ENCODE measurements around the gene FITM1.

Gene FITM1

DNA sequence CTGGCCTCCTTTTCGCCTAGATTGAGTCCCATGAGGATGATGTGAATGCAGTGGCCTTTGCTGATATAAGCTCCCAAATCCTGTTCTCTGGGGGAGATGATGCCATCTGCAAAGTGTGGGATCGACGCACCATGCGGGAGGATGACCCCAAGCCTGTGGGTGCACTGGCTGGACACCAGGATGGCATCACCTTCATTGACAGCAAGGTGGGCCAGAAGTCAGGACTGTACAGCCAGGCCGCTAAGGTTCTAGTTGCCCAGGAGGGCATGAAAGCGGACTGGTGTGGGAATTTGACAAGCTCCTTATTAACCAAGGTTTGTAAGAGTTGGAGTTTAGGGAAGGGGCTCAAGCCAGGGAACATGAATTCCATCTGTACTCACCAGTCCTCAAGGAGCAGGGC is 10.8 kb upstream of the FITM1 start:
- no peak for DNase-seq

DNA sequence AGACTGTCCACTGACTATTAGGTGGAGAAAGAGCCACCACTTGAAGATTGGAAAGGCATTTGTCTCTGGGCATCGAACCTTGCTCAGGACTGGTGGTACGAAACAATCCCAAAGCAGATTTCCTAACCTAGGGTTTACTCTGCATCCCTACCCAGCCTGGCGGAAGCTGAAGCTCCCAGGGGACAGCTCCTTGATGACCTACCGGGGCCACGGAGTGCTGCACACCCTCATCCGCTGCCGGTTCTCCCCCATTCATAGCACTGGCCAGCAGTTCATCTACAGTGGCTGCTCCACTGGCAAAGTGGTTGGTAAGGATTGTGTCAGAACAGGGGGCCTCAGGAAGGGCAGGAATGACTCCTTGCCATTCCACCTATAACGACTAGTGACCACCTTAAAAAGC is 9.2 kb upstream of the FITM1 start:
- DNase-seq = no peak

DNA sequence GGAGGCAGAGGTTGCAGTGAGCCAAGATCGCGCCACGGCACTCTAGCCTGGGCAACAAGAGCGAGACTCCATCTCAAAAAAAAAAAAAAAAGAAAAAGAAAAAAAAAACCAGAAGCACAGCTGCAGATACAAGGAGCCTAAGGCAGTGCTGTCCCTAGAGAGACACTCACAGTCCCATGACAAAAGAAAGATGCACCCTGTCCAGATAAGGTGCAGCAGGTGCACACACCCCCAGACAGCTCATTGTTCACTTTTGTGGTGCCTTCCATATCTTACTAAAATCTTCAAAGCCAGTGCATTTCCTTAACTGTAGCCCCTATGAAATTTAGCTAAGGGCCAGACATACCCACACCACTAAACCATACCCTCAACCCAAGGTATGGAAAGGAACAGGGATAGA is 8.0 kb upstream of the FITM1 start:
- no peak for DNase-seq

DNA sequence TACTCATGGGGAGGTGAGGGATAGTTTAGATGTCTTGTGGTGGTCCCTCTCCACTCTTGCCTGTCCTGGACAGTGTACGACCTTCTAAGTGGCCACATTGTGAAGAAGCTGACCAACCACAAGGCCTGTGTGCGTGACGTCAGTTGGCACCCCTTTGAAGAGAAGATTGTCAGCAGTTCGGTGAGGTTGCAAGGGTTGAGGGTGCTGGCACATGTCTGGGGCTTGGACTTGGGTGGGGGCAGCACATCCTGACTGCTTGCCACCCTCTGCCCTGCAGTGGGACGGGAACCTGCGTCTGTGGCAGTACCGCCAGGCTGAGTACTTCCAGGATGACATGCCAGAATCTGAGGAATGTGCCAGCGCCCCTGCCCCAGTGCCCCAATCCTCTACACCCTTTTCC is 7.6 kb upstream of the FITM1 start:
- no peak for DNase-seq

DNA sequence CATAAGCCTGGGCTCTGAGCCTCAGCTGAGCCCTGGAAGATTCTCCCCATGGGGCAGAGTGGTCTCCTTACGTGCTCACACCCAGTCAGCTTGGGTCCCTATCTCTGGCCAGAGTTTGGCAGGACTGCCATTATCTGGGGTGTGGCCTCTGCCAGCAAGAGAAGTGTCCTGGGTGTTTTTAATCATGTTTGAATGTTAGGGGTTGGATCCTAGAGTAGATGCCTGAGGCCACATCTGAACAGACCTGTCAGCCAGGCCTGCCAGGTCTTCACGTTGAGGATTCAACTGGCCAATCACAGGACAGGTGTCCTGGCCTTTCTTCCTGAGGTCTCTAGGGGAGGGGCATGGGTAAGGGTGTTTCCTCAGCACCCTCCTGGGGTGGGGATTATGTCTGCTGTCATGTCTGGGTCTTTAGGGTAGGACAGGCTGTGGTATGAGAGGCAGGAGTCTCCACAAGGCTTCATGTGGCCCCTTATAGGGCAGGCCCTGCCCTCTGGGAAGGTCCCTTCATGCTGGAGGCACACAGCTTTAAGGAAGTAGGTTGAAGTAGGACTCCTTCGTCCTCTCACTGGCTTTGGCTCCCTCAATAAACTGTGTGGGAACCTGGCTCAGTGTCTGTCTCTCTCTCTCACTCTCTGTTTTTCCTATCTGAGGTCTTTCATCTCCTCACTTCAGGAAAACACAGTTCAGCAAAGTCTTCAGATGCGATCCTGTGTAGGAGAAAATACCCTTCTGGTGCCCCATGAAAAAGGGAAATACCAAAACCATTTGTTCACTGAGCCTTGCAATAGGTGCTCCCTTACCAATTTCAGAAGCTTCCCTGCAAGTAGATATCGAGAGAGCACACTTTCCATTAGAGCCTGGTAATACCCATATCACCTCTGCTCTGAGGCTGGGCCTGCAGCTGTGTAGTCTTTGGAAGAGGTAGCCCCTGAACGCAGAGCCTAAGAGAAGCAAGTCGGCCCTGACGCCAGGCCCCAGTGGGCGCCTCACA is 6.7 kb upstream of the FITM1 start:
- no peak for DNase-seq

DNA sequence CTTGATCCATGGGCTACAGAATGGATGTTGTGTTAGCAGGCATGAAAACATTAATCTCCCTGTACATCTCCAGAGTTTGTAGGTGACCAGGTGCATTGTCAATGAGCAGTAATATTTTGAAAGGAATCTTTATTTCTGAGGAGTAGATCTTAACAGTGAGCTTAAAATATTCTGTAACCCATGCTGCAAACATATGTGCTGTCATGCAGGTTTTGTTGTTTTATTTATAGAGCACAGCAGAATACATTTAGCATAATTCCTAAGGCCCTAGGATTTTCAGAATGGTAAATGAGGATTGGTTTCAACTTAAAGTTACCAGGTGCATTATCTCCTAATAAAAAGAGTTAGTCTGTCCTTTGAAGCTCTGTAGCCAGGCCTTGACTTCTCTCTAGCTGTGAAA is 3.5 kb upstream of the FITM1 start:
- DNase-seq = no peak

DNA sequence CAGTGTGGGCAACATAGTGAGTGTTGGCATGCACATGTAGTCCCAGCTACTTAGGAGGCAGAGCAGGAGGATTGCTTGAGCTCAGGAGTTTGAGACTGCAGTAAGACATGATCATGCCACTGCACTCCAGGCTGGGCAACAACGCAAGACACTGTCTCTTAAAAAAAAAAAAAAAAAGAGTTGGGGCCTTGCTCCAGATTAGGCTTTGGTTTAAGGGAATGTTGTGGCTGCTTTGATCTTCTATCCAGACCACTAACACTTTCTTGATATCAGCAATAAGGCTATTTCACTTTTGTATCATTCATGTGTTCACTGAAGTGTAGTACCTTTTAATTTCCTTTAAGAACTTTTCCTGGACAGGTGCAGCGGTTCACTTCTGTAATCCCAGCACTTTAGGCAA is 2.8 kb upstream of the FITM1 start:
- DNase-seq = no peak

DNA sequence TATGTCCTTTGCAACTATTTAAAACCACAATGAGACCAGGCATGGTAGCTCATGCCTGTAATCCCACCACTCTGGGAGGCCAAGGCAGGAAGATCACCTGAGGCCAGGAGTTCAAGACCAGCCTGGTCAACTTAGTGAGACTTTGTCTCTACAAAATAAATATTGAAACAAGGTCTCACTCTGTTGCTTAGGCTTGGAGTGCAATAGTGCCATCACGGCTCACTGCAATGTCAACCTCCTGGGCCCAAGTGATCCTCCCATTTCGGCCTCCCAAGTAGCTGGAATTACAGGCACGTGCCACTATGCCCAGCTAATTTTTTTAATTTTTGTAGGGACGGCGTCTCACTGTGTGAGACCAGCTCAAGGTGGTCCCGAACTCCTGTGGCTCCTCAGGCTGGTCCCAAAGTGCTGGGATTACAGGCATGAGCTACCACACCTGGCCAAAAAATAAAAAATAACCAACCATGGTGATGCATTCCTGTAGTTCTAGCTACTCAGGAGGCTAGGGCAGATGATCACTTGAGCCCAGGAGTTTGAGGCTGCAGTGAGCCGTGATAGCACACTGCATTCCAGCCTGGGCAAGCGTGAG is 955 bp upstream of the FITM1 start:
- DNase-seq = no peak

DNA sequence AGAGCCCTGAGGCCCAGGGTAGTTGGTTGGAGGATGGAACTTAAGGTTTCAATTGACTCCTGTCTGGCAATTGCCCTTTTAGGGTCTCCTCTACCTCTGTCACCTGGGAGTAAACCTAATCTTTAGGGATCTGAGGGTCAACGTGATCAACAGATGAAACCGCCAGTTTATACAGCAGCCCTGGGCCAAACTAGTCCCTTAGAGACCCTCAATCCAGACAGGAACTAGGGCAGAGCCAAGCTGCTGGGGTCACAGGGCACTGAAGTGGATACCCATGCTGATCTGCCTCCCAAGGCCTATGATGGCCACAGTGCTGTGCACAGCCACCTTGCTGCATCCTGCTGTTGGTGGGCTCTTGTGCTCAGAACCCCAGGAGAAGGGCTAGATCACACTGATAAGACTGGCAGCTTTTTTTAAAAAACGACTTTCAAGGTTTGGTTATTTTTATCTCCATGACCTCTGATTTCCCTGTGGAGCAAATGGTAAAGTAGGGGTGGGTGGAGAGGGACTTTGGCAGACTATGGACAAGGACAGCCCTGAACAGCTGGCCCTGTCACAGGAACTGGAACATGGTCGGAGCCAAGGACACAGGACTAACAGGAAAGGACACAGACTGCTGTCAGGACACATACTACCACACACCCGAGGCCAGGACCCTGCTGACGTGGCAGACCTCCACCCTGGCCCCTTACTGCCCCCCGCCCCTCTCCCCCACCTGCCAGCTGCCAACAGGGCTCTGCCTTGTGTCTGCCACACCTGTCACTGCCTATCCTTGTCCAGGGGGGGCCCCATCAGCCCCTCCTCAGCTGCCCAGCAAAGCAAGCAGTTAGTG is 474 bp downstream of the FITM1 start:
- DNase-seq = no peak

DNA sequence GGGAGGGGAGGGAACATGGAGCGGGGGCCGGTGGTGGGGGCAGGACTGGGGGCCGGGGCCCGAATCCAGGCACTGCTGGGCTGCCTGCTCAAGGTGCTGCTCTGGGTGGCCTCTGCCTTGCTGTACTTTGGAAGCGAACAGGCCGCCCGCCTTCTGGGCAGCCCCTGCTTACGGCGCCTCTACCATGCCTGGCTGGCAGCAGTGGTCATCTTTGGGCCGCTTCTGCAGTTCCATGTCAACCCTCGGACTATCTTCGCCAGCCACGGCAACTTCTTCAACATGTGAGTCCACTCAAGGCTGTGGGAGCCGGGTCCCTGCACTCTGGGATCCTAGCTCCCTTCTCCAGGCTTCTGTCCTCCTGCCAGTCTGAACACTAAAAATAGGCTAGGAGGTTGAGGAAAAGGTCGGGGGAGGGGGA is 1.1 kb downstream of the FITM1 start:
- no peak for DNase-seq

DNA sequence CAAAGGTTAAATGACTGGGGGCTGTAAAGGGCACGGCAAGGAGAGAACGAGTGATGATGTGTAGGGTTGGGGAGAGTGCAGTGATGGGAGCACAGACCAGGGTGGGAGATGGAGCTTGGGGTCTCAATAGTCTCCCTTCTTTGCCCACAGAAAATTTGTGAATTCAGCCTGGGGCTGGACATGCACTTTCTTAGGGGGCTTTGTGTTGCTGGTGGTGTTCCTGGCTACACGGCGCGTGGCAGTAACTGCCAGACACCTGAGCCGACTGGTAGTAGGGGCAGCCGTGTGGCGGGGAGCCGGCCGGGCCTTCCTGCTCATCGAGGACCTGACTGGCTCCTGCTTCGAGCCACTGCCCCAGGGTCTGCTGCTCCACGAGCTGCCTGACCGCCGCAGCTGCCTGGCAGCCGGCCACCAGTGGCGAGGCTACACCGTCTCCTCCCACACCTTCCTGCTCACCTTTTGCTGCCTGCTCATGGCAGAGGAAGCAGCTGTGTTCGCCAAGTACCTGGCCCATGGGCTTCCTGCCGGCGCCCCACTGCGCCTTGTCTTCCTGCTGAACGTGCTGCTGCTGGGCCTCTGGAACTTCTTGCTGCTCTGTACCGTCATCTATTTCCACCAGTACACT is 1.7 kb downstream of the FITM1 start:
- no peak for DNase-seq

DNA sequence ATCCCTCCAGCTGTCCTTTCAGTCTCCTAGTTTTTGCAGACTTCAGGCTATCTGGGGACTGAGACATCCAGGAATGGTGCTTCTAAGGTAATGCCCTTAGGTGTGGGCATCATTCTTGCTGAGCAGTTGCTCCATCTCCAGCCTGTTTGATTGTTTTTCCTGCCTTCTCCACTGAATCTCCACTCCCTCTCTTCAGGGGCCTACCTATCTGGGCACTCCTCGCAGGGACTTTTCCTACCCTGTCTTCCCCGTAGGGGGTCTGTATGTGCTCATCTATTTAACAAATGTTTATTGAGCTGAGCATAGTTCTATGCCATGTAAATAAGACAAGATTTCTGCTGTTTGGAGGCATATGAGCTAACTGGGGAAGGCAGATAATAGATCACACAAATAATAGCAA is 2.5 kb downstream of the FITM1 start:
- DNase-seq = no peak

DNA sequence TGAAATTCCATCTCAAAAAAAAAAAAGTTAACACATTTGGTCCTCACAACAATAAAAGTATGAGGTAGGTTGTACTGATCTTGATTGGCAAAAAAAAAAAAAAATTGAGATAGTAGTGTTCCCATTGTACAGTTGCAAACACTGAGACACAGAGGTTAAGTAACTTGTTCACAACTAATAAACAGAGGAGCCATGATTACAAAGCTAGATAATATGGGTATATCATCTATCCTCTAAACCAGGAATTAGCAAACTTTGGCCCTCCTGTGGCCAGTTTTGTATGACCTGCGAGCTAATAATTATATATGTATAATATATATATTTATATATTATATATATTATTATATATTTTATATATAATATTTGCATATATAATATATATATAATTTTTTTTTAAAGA is 3.3 kb downstream of the FITM1 start:
- DNase-seq = no peak

DNA sequence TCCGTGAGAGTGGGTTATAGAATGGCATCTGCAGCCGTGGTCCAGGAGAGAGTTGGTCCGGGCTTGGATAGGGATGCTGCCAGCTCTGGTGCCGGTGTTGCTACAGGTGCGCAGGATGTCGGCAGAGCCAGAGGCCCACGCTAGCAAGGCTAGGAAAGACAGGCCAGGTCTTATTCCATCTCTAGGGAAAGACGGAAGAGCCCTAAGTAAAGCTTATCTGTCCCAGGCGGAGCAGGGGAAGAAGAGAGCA is 5.0 kb downstream of the FITM1 start:
- DNase-seq = no peak

DNA sequence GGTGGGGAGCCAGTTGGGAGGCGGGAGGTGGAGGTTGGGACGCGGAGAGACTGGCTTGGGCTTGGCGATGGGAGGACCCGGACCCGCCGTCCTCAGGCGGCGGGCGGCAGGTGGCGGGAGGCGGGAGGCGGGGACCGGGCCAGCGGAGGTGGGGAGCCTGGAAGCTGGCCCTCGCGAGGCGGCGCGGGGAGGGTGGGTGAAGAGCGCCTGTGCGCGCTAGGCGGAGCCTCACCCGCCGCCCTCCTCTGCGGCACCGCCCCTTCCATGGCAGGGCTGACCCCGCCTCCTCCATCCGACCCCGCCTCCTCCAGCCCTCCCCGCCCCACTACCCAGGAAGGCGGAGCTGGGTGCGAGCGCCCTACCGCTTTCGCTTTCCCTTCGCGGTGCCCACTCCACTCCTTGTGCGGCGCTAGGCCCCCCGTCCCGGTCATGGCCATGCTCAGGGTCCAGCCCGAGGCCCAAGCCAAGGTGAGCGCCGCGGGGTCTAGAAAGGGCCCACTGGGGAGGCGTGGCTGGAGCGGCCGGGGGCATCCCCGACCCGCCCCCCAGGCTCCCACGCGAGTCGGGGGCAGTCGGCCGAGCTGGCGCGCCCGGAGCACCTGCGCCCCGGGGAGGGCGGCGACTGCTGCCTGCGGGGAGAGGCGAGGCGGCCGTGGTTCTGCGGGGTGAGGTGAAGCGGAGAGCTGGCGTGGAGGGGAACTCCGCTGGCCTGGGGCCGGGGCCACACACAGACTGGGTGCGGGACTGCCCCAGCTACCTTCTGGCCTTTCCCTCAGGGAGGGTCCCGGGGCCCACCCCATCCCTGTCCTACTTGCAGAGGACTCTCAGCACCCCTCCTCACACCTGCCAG is 5.6 kb downstream of the FITM1 start, which contains the start of gene PSME1:
PSME1 (plus strand) TSS at position 361 of the 850 bp plus-strand sequence; CDS start at position 430, 69 bp downstream.
- DNase-seq = peak; percentile 29 to 94 (median 88)

DNA sequence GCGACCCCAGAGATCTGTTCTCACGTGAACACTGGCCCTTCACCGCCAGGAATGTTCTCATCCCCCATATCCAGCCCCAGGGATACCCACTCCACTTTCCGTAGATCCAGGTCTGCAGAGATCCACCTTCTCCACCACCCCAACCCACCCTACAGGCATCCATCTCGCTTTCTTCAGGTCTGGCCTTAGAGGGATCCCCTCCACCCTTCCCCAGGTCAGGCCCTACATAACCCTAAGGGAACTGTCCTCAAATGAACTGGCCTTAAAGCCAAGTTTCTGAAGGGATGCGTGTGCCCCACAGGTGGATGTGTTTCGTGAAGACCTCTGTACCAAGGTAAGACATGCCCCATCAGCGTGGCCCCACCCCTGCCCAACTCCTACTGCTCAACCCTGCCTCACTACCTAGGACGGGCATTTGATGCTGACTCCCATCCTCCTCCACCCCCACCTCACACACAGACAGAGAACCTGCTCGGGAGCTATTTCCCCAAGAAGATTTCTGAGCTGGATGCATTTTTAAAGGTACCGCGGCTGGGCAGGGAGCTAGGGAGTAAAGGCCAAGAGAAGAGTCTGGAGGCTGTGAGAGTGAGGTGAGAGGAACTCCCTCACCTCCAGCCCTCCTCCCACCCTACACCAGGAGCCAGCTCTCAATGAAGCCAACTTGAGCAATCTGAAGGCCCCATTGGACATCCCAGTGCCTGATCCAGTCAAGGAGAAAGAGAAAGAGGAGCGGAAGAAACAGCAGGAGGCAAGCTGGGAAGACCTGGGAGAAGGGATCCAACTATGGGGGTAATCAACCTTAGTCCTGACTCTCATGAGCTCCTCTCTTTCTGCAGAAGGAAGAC is 6.4 kb downstream of the FITM1 start:
- no peak for DNase-seq

DNA sequence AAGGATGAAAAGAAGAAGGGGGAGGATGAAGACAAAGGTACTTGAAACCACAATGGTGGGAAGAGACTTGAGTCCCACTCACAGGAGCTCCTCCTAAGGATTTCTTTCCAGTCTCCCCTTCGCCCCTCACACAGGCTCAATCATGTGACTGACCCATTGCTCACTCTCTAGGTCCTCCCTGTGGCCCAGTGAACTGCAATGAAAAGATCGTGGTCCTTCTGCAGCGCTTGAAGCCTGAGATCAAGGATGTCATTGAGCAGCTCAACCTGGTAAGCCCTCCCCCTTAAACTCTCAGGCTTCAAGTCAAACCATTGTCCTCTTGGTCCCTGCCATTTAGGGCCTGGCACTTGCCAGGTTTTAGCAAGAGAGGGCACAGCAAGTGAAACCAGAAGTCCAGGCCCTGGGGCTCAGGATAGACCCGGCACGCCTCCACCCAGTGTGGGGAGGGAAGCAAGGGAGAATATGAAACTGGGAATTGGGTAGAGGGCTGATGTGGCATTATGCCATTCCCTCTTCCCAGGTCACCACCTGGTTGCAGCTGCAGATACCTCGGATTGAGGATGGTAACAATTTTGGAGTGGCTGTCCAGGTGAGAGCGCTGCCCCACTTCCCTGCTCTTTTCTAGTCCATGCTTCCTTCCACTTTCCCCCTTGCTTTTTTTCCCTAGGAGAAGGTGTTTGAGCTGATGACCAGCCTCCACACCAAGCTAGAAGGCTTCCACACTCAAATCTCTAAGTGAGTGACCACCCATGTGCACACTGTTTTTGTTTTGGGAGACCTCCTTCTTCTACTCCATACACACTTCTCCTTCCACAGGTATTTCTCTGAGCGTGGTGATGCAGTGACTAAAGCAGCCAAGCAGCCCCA is 7.3 kb downstream of the FITM1 start:
- DNase-seq = no peak

DNA sequence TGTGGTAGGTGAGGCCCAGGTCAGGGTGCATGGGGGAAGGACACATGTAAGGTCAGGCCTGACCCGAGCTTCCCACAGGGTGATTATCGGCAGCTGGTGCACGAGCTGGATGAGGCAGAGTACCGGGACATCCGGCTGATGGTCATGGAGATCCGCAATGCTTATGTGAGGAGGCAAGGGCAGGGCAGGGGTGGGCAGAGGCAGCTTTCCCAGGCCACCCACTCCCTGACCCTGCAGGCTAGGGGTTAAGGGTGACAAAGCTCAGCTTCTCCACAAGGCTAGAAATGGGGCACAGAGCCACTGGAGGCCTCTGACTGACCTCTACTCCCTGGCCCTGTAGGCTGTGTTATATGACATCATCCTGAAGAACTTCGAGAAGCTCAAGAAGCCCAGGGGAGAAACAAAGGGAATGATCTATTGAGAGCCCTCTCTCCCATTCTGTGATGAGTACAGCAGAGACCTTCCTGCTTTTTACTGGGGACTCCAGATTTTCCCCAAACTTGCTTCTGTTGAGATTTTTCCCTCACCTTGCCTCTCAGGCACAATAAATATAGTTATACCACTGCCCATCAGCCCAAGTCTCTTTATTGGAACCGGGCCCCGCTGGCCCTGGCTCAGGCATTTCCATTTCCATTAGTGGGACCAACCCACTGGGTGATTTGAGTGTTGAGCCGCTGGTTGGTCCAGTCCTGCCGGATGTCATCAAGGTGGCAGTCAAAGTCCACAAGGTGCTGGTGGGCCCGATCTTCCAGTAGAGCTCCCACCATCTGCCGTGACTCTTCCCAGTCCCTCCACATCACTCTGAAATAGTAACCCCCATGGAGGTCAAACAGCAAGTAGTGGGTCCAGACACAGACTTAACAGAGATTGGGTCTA is 8.2 kb downstream of the FITM1 start:
- no peak for DNase-seq
